GM23248 (cell line): ENCODE measurements around the gene DIP2A.

Source experiments
- EZH2 ChIP-seq: fragments of 200-600 bp; sonication (generic); IDR thresholded peaks from 2 replicates; pipeline ENCODE4 v1.6.1; 2018; ENCODE audit warnings: antibody characterized with exemption, mild to moderate bottlenecking; ENCODE audit not compliant: insufficient read depth, poor library complexity, severe bottlenecking
- EZH2phosphoT487 ChIP-seq: fragments of 200-600 bp; sonication (generic); IDR thresholded peaks from 2 replicates; pipeline ENCODE4 v1.6.1; 2018; ENCODE audit warnings: antibody characterized with exemption, moderate library complexity, mild to moderate bottlenecking, low read depth; ENCODE audit not compliant: insufficient read depth

DNA sequence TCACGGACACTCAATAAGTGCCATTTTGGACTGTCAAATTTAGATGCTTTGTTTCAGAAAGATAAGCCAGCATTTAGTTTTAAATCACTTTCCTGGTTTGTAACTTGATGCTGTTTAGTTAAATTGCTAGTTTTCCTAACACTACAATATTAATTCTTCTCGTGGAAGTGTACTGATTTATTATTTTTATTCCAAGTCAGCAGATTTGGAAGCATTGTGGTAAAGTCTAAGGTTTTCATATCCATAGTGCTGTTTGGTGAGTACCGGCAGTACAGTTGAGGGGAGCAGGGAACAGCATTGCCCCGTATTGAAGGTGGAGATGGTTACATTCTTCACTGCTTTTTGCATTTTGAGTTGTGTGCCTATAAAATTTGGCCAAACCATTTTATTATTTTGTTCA, 109.9 kb downstream of the DIP2A start:
- TF ChIP-seq EZH2phosphoT487 (no peak), EZH2 (no peak)
